Activated naive CD4-positive, alpha-beta T cell treated with Interleukin-2 at 50 U/mL for 16 hours (primary cell): ENCODE measurements around the gene UGT1A1.

Experiments
- DNase-seq: peaks from one replicate; pipeline ENCODE4 v3.0.0-alpha.2; 2020

The UGT1A1 gene

GRCh38 chr2:233758849-233759248 lies 1.2 kb upstream of the UGT1A1 start:
- DNase-seq: no peak

DNA sequence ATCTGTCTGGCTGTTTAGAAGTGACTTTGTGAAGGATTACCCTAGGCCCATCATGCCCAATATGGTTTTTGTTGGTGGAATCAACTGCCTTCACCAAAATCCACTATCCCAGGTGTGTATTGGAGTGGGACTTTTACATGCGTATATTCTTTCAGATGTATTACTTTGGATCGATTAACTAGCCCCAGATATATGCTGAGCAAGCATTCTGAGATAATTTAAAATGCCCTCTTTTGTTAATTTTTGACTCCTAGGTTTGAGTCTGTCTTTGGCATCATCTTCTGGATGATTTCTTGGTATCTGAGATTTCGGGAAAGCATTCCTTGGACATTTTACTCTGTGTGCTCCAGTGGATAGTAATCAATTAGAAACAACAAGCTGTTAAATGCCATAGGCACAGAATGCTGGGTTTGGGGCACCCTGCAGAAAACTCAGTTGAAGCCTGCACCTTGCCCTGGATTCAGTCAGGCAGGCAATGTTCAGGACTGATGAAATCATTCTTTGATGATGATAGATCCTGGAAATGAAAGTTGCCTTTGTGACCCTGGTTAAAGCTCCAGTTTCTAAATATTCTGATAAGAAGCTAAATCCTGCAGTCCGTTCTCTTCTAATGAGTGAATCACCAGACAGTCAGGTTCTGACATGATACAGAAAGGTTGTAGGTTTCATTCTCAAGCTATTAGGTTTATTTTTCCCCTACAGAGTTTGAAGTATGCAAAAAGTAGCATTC lies 1.1 kb downstream of the UGT1A1 start:
- no peak for DNase-seq

DNA sequence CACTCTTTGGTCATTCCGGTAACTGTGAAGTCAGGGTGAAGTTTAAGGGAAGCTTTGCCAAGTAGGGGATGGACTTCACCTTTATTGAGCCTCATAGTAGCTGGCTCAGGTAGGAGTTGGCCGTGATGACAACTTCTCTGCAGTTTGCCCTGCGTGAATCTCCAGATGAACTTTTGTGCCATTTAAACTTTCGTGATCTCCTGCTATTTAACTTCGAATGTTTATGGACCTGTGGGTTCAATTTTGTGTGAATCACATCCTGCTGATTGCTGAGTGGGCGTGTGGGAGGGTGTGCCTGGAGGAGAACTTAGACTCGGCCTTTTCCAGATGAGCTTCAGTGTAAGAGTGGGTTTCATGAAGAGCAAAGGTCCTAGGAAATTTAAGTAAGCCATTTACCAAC lies 4.2 kb downstream of the UGT1A1 start:
- no peak for DNase-seq

- no peak for DNase-seq
These were observed 4.7 kb downstream of the UGT1A1 start for GRCh38 chr2:233764761-233765160.

- DNase-seq: no peak
These were observed 6.3 kb downstream of the UGT1A1 start for GRCh38 chr2:233766416-233766815.

GRCh38 chr2:233768076-233768475 lies 8.0 kb downstream of the UGT1A1 start:
- no peak for DNase-seq

- no peak for DNase-seq
These were observed 9.2 kb downstream of the UGT1A1 start for GRCh38 chr2:233769260-233769659.

DNA sequence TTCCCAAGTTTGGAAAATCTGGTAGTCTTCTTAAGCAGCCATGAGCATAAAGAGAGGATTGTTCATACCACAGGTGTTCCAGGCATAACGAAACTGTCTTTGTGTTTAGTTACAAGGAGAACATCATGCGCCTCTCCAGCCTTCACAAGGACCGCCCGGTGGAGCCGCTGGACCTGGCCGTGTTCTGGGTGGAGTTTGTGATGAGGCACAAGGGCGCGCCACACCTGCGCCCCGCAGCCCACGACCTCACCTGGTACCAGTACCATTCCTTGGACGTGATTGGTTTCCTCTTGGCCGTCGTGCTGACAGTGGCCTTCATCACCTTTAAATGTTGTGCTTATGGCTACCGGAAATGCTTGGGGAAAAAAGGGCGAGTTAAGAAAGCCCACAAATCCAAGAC lies 12.1 kb downstream of the UGT1A1 start:
- DNase-seq: no peak

- no peak for DNase-seq
These were observed 12.5 kb downstream of the UGT1A1 start for GRCh38 chr2:233772583-233772982.

DNA sequence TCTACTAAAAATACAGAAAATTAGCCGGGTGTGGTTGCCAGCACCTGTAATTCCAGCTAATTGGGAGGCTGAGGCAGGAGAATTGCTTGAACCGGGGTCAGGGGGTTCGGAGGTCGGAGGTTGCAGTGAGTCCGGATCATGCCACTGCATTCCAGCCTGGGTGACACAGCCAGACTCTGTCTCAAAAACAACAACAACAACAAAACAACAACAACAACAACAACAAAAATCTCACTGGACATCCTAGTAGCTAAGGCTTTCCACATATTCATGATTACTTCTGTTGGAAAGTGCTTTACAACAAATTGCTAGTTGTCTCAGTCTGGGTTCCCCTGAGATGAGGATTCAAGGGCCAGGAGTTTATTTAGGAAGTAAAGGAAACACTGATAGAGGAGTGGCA lies 13.8 kb downstream of the UGT1A1 start:
- DNase-seq: no peak

- DNase-seq: no peak
These were observed 15.3 kb downstream of the UGT1A1 start for GRCh38 chr2:233775414-233775813.

GRCh38 chr2:233778030-233778429 lies 18.0 kb downstream of the UGT1A1 start, which contains the start of gene MROH2A:
Gene MROH2A (plus strand): TSS chr2:233778330. CDS start chr2:233779359, 1,029 bp downstream.
- DNase-seq: no peak

GRCh38 chr2:233779722-233780121 lies 19.7 kb downstream of the UGT1A1 start:
- DNase-seq: no peak

DNA sequence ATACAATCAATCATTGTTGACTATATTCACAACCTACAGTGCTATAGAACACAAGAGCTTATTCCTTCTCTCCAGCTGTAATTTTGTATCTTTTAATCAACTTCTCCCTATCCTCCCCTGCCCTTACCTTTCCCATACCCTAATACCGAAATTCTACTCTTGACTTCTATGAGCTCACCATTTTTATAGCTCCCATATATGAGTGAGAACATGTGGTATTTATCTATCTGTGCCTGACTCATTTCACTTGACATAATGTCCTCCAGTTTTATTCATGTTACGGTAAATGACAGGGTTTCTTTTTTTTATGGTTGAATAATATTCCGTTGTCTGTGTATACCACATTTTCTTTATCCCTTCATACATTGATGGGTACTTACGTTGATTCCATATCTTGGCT lies 20.7 kb downstream of the UGT1A1 start:
- DNase-seq: no peak

GRCh38 chr2:233789554-233789953 lies 29.5 kb downstream of the UGT1A1 start:
- DNase-seq: no peak

- no peak for DNase-seq
These were observed 31.2 kb downstream of the UGT1A1 start for GRCh38 chr2:233791151-233791882.

DNA sequence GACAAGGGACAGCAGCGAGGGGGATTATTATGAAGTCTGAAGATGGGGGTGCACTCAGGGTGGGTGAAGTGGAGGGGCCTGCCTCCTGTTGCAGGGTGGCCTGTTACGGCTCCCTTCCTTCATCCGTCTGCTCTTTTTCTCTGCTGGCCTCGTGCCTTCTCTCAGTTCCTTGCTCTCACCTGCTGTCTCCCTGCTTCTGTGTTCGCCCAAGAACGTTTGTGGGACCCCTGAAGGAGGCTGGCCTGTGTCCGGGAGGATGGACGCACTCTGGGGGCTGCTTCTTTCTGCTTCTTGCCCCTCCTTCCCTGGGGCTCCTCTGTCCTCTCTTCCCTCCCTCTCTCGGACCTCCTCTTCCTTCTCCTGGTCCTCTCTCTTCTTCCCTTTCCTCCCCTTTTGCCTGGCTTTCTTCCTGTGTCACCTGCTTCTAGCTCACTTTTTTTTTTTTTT lies 31.8 kb downstream of the UGT1A1 start:
- DNase-seq: no peak

DNA sequence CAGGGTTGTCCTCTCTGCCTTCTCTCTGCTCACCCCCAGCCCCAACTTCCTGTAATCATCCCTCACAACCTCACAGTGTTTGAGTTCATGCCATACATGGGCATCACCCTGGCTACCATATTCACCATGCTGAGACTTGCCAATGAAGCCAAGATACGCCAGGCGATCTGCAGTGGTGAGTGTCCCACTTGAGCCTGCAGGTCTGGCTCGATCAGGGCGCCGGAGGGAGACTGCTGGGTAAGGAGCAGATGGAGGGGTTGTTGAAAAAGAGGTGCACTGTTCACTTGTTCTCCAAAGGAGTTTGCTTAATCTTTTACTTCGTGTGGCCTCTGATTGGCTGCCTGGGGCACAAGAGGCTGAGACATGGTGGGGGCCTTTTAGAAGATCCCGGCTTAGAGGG lies 32.6 kb downstream of the UGT1A1 start:
- no peak for DNase-seq

DNA sequence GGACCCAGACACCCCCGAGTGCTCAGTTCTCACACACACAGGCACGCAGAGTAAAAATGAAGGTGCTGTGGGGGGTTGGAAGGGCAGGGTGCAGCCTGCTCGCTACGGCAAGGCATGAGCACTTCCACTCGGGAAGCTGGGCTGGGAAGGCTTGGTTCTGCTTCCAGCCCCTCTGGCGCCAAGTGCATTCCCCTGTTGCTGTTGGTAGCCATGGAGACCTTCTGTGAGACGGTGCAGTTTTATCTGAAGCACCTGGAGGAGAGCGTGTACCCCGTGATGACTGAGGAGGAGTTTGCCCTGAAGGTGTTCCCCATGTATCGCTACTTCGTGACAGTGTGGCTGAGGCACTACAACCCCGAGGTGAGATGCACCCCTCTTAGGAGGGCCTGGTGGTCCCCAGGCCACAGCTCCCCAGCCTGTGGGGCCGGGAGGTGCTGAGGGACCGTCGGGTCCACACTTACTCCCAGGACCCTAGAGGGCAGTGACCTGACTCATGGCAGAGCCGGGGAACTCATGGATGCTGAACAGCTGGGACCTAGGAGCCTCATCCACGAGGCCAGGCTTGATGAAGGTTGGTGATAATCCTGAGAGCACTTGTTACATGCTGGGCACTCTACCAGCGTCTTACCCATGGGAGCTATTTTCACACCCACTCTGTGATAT lies 33.5 kb downstream of the UGT1A1 start:
- no peak for DNase-seq

- DNase-seq: no peak
These were observed 34.1 kb downstream of the UGT1A1 start for GRCh38 chr2:233794128-233794658.

DNA sequence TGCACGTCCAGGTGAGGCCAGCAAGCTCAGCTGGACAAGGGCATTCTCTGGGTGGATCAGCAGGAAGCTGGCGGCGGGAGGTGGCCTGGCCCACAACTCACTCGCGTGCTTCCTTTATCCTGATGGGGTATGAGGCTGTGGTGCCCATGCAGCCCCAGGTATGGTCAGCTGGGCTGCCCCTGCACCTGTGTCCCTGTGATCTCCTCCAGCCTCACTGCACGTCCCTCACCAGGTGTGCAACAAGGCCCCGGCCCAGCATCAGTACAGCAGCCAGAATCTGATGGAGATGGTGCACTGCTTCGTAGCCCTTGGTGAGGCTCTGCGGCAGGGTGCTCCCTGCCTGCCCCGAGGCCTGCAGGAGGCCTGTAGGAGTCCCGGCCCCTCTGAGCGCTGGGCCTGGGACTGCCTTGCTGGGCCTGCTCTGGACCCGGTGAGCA lies 35.7 kb downstream of the UGT1A1 start:
- no peak for DNase-seq

DNA sequence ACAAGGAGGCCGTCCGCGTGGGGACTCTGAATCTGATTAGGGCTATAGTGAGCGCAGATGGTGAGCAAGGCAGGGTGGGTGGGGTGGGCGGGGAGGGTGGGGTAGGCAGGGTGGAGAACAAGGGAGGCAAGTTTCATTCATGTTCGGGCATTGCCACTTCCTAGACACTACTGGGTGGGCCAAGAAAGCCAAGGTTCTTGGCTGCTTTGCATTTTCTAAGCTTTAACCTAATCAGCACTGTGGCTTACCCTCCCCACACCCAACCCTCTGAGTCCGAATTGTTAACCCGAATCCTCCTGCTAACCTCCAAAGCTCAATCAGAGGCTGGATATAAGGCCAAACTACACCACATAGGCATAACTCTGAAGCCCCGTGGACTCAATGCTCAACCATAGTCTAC lies 36.2 kb downstream of the UGT1A1 start:
- no peak for DNase-seq

GRCh38 chr2:233798335-233799086 lies 38.4 kb downstream of the UGT1A1 start:
- DNase-seq: no peak
